Measurements from ENCODE around the gene TAF4. TPM values are rescaled to one million over a fixed set of nuclear protein-coding genes. Genes with fewer than 3 reads are reported as not detected.

Gene TAF4
- total RNA-seq, 1 experiment from 2014 or later = 94.9 TPM

- Histone ChIP-seq H3K4me1 (peaks cover 24% of the 10 kb centered on the region), H3K9me3 (no peaks in the 10 kb centered on the region), H3K36me3 (ENCODE audit: control insufficient read depth, insufficient read depth, low read length) (peaks cover 10% of the 10 kb centered on the region; the same call in 1 of the 2 replicates), H3K27me3 (replicated peaks; ENCODE audit: control insufficient read depth, insufficient read depth, low read length) (no peaks in the 10 kb centered on the region), H3K4me3 (ENCODE audit: low read depth, low read length) (peak overlapping the region; percentile 43)
- H3K4me1 Mint-ChIP-seq (ENCODE audit: low read depth, unreplicated experiment) = peaks cover 32% of the 10 kb centered on the region
- no peaks in the 10 kb centered on the region for H3K9me3 Mint-ChIP-seq (ENCODE audit: unreplicated experiment)
- H3K27me3 Mint-ChIP-seq (ENCODE audit: insufficient read depth, unreplicated experiment) = no peaks in the 10 kb centered on the region
- no TSS peak for BruUV-seq (replicated peaks)
- ChIA-PET CTCF (interaction anchor here (2.7 kb wide), 1 partner anchor 53 kb away, joined by 8 read pairs; no protein-coding TSS in a partner anchor), POLR2A (no interaction called here)
- no peak for DNase-seq
- H3K4me3 Mint-ChIP-seq (ENCODE audit: unreplicated experiment) = peak overlapping the region; percentile 76
- no peak overlapping the region for H3K27ac Mint-ChIP-seq (ENCODE audit: unreplicated experiment)
- intact Hi-C loops (cut with micrococcal nuclease; ENCODE audit: unreplicated experiment) = loop anchor here (5.0 kb wide), 1 partner anchor 51 kb away; no protein-coding TSS in a partner anchor
- peaks cover 82% of the 10 kb centered on the region for H3K36me3 Mint-ChIP-seq (ENCODE audit: insufficient read depth, unreplicated experiment)
- no peak for TF ChIP-seq CTCF (IDR thresholded peaks at IDR 0.05; ENCODE audit: insufficient read depth in 1 of 2, low read depth in 1 of 2, low read length in 1 of 2, severe bottlenecking in 1 of 2, unreplicated experiment in 1 of 2)
Measured at GRCh38 chr20:62063315-62063980, 2.2 kb downstream of the TAF4 start.

- ChIA-PET CTCF (interaction anchor here (2.7 kb wide), 1 partner anchor 52 kb away, joined by 8 read pairs; no protein-coding TSS in a partner anchor), POLR2A (no interaction called here)
- peaks cover 10% of the 10 kb centered on the region; the same call in 1 of the 2 replicates for H3K36me3 ChIP-seq (ENCODE audit: control insufficient read depth, insufficient read depth, low read length)
- Mint-ChIP-seq H3K36me3 (ENCODE audit: insufficient read depth, unreplicated experiment) (peaks cover 80% of the 10 kb centered on the region), H3K27me3 (ENCODE audit: insufficient read depth, unreplicated experiment) (no peaks in the 10 kb centered on the region), H3K4me3 (ENCODE audit: unreplicated experiment) (peak overlapping the region; percentile 76), H3K27ac (ENCODE audit: unreplicated experiment) (no peak overlapping the region), H3K9me3 (ENCODE audit: unreplicated experiment) (no peaks in the 10 kb centered on the region), H3K4me1 (ENCODE audit: low read depth, unreplicated experiment) (peaks cover 29% of the 10 kb centered on the region)
- DNase-seq = no peak
- no peaks in the 10 kb centered on the region for H3K27me3 ChIP-seq (replicated peaks; ENCODE audit: control insufficient read depth, insufficient read depth, low read length)
- intact Hi-C loops (cut with micrococcal nuclease; ENCODE audit: unreplicated experiment) = loop anchor here (5.0 kb wide), 1 partner anchor 50 kb away; no protein-coding TSS in a partner anchor
- BruUV-seq (replicated peaks) = TSS peak; percentile 47
- H3K4me1 ChIP-seq = peaks cover 19% of the 10 kb centered on the region
- no peaks in the 10 kb centered on the region for H3K9me3 ChIP-seq
- no peak overlapping the region for H3K4me3 ChIP-seq (ENCODE audit: low read depth, low read length)
- no peak for TF ChIP-seq CTCF (IDR thresholded peaks at IDR 0.05; ENCODE audit: insufficient read depth in 1 of 2, low read depth in 1 of 2, low read length in 1 of 2, severe bottlenecking in 1 of 2, unreplicated experiment in 1 of 2)
Measured at GRCh38 chr20:62062661-62063314, 2.9 kb downstream of the TAF4 start.

- Histone ChIP-seq H3K9me3 (no peaks in the 10 kb centered on the region), H3K36me3 (ENCODE audit: control insufficient read depth, insufficient read depth, low read length) (peaks cover 10% of the 10 kb centered on the region; the same call in 1 of the 2 replicates), H3K4me3 (ENCODE audit: low read depth, low read length) (no peak overlapping the region), H3K4me1 (peaks cover 12% of the 10 kb centered on the region), H3K27me3 (replicated peaks; ENCODE audit: control insufficient read depth, insufficient read depth, low read length) (no peaks in the 10 kb centered on the region)
- ChIA-PET POLR2A (no interaction called here), CTCF (interaction anchor here (2.7 kb wide), 1 partner anchor 51 kb away, joined by 8 read pairs; no protein-coding TSS in a partner anchor)
- Mint-ChIP-seq H3K27me3 (ENCODE audit: insufficient read depth, unreplicated experiment) (no peaks in the 10 kb centered on the region), H3K4me1 (ENCODE audit: low read depth, unreplicated experiment) (peaks cover 21% of the 10 kb centered on the region), H3K9me3 (ENCODE audit: unreplicated experiment) (no peaks in the 10 kb centered on the region), H3K27ac (ENCODE audit: unreplicated experiment) (peak overlapping the region; percentile 68), H3K36me3 (ENCODE audit: insufficient read depth, unreplicated experiment) (peaks cover 72% of the 10 kb centered on the region), H3K4me3 (ENCODE audit: unreplicated experiment) (no peak overlapping the region)
- no peak for DNase-seq
- no TSS peak for BruUV-seq (replicated peaks)
- intact Hi-C loops (cut with micrococcal nuclease; ENCODE audit: unreplicated experiment) = loop anchor here (5.0 kb wide), 1 partner anchor 50 kb away; no protein-coding TSS in a partner anchor
- no peak for TF ChIP-seq CTCF (IDR thresholded peaks at IDR 0.05; ENCODE audit: insufficient read depth in 1 of 2, low read depth in 1 of 2, low read length in 1 of 2, severe bottlenecking in 1 of 2, unreplicated experiment in 1 of 2)
Measured at GRCh38 chr20:62061851-62062423, 3.7 kb downstream of the TAF4 start.
